ENCODE measurements around the gene UBQLN4. TPM values are rescaled to one million over a fixed set of nuclear protein-coding genes. Genes with fewer than 3 reads are reported as not detected.

Gene UBQLN4
- total RNA-seq, 2 experiments from 2014 or later, result 33.2 to 37.1 TPM

GRCh38 chr1:156096640-156097391 lies 43.2 kb upstream of the UBQLN4 start:
- peak overlapping the region; percentile 60 for H3K4me2 ChIP-seq (ENCODE audit: low read length)
- H3K4me3 ChIP-seq (ENCODE audit: low read depth, low read length, poor library complexity, severe bottlenecking), result no peak overlapping the region
- CTCF ChIA-PET (ENCODE audit: unreplicated experiment), result interaction anchor here (0.6 to 2.6 kb wide), 6 partner anchors 29 to 458 kb away, joined by 3 to 13 read pairs (median 3); no protein-coding TSS in a partner anchor
- no peaks in the 10 kb centered on the region for H3K79me2 ChIP-seq (ENCODE audit: insufficient read depth, low read depth, low read length)
- no peaks in the 10 kb centered on the region for H4K20me1 ChIP-seq (ENCODE audit: insufficient read depth, low read length)
- POLR2A ChIA-PET, result interaction anchor here (0.7 to 1.1 kb wide), 2 partner anchors 25 to 186 kb away, joined by 5 read pairs; no protein-coding TSS in a partner anchor
- TF ChIP-seq CTCF (conservative IDR thresholded peaks at IDR 0.05; ENCODE audit: low read length) (peak; percentile 99), EZH2phosphoT487 (IDR thresholded peaks at IDR 0.05; ENCODE audit: borderline replicate concordance, low read depth, low read length) (no peak)
- intact Hi-C loops (cut with micrococcal nuclease; ENCODE audit: unreplicated experiment), result loop anchor here (1.0 kb wide), 1 partner anchor 33 kb away; no protein-coding TSS in a partner anchor
- peak overlapping the region; percentile 86; the same call in 1 of the 2 replicates for H2AFZ ChIP-seq (ENCODE audit: low read length)
- BruUV-seq (replicated peaks), result no TSS peak
- no peak overlapping the region for H3K27ac ChIP-seq (ENCODE audit: low read depth, low read length, poor library complexity, severe bottlenecking)
- no peaks in the 10 kb centered on the region for H3K36me3 ChIP-seq (ENCODE audit: insufficient read depth, low read length)
- H3K9me3 ChIP-seq (ENCODE audit: low read length), result no peaks in the 10 kb centered on the region
- peak; percentile 82 for DNase-seq (ENCODE audit: low spot score)
- H3K4me1 ChIP-seq (ENCODE audit: insufficient read depth, low read length, poor library complexity, severe bottlenecking), result peaks cover 18% of the 10 kb centered on the region
- H3K9me2 ChIP-seq (ENCODE audit: insufficient read depth, low read length), result no peaks in the 10 kb centered on the region

GRCh38 chr1:156095906-156096508 lies 42.4 kb upstream of the UBQLN4 start:
- no TSS peak for BruUV-seq (replicated peaks)
- TF ChIP-seq EZH2phosphoT487 (IDR thresholded peaks at IDR 0.05; ENCODE audit: borderline replicate concordance, low read depth, low read length) (no peak), CTCF (conservative IDR thresholded peaks at IDR 0.05; ENCODE audit: low read length) (no peak)
- no peak overlapping the region for H3K27ac ChIP-seq (ENCODE audit: low read depth, low read length, poor library complexity, severe bottlenecking)
- CTCF ChIA-PET (ENCODE audit: unreplicated experiment), result interaction anchor here (0.6 to 2.6 kb wide), 4 partner anchors 30 to 459 kb away, joined by 3 to 13 read pairs (median 4); no protein-coding TSS in a partner anchor
- H2AFZ ChIP-seq (ENCODE audit: low read length), result no peak overlapping the region
- DNase-seq (ENCODE audit: low spot score), result no peak
- no peaks in the 10 kb centered on the region for H3K36me3 ChIP-seq (ENCODE audit: insufficient read depth, low read length)
- peaks cover 18% of the 10 kb centered on the region for H3K4me1 ChIP-seq (ENCODE audit: insufficient read depth, low read length, poor library complexity, severe bottlenecking)
- no peaks in the 10 kb centered on the region for H4K20me1 ChIP-seq (ENCODE audit: insufficient read depth, low read length)
- no peaks in the 10 kb centered on the region for H3K9me3 ChIP-seq (ENCODE audit: low read length)
- no peaks in the 10 kb centered on the region for H3K9me2 ChIP-seq (ENCODE audit: insufficient read depth, low read length)
- H3K4me3 ChIP-seq (ENCODE audit: low read depth, low read length, poor library complexity, severe bottlenecking), result no peak overlapping the region
- intact Hi-C loops (cut with micrococcal nuclease; ENCODE audit: unreplicated experiment), result loop anchor here (1.0 kb wide), 1 partner anchor 34 kb away; no protein-coding TSS in a partner anchor
- no peak overlapping the region; the same call in 1 of the 2 replicates for H3K4me2 ChIP-seq (ENCODE audit: low read length)
- POLR2A ChIA-PET, result interaction anchor here (0.7 kb wide), 1 partner anchor 187 kb away, joined by 5 read pairs; no protein-coding TSS in a partner anchor
- no peaks in the 10 kb centered on the region for H3K79me2 ChIP-seq (ENCODE audit: insufficient read depth, low read depth, low read length)
